GM19099 (cell line): ENCODE results near the gene ACTR3.

Experiments used
- POLR2A ChIP-seq: IDR thresholded peaks from 3 replicates; pipeline ENCODE4 v1.6.1; 2011; ENCODE audit warnings: low read depth; ENCODE audit not compliant: insufficient read length; ENCODE audit errors: extremely low read depth

The ACTR3 gene

GRCh38 chr2:113891265-113891959 lies 1.5 kb downstream of the ACTR3 start:
- TF ChIP-seq POLR2A: no peak

DNA sequence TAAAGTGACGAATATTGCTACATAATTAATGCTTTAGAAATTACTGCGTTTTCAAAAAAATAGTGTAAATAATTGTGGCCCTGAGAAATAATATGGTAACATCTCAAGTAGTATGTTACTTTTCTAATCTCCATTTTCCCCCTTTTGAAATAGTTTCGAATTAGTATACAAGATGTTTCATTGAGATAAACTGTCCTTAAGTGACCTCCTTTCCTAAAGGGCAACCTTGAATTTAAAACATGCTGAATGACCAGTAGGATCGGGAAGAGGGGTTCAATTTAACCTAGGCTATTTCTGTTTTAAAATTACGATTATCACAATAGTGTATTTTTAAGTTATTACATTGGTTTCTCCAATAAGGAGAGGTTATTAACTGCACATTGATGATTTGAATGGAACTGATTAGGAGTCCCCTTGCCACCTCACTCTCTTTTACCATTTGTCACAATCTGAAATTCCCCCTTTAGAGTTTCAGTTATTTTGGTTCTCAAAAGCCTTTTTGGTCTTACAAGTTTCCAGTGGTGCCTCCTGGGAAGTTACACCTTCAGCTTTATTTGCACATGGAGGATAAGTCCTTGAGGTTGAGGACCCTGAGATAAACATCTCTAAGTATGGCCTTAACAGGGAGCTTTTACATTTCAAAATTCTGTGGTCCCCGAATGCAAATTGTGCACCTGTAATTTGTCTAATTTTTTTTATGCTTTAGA lies 2.3 kb downstream of the ACTR3 start:
- TF ChIP-seq POLR2A: no peak

DNA sequence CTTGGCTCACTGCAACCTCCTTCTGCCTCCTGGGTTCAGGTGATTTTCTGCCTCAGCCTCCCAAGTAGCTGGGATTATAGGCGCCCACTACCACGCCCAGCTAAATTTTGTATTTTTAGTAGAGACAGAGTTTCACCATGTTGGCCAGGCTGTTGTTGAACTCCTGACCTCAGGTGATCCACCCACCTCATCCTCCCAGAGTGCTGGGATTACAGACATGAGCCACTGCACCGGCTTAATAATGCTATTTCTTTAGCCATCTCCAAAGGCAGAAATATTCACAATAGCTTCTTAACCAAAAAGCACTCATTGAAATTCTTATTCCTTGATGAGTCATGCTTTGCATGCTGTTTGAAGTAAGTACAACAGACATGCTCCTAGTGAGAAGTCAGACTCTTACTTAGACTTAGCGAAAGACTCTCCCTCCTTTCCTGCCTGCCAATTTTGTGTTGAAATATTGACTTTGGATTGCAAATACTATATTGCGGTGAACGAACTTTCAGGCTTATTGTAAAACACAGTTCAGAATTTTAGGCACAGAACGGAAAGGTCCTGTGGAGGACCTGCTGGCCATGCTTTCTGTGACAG lies 4.4 kb downstream of the ACTR3 start:
- no peak for TF ChIP-seq POLR2A

GRCh38 chr2:113895301-113895700 lies 5.4 kb downstream of the ACTR3 start:
- TF ChIP-seq POLR2A: no peak

- TF ChIP-seq POLR2A: no peak
These were observed 6.1 kb downstream of the ACTR3 start for GRCh38 chr2:113895819-113896563.

DNA sequence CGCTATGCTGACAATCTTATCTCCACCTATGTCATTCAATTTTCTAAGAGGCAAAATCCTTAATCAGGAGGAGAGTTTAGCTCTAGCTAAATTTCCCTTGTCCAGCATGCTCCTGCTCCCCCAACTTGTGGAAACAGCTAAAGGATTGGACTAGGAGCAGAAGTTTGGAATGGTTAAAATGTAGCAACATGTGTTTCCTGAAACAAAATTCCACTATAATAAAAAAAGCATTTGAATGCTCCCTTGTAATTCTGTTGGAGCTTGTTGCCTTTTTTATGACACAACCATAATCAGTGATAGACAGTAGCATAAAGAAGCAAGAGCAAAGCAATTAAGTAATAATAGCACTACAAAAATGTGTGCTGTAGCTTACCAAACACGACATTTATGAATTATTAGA lies 6.9 kb downstream of the ACTR3 start:
- TF ChIP-seq POLR2A: no peak

DNA sequence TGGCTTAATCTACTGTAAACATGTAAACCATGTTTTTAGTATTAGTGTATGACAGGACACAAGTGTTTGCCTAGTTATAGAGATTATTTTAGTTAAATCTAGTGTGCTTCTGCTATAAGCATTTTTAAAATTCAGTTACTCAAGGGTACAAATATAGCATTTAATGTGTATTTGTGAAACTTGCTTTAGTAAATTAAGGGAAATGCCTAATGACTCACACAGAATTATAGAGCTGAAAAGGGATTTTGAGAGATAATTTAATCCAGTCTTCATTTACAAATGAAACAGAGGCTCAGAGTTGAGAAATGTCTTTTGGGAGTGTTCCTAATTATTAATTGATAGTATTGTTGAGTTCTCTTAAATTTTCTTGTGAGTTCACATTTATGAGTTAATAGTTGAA lies 8.2 kb downstream of the ACTR3 start:
- TF ChIP-seq POLR2A: no peak

GRCh38 chr2:113899166-113899565 lies 9.3 kb downstream of the ACTR3 start:
- TF ChIP-seq POLR2A: no peak

DNA sequence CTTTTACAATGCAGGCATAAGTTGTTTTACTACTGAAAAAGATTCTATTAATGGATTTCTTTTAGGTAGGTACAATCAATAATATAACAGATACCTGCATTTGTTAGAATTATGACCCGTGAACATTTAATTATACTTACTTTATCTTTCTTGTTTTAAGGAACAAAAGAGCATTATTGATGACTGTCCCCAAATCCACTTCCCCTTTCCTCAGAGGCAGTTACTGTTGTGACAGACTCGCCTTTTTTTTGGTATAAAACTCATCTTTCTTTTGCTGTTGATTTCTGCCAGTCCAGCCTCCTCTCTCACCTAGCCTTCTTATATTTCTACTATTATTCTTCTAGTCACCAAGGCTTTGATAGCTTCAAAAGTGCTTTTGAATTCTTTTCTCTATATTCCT lies 12.1 kb downstream of the ACTR3 start:
- TF ChIP-seq POLR2A: no peak

GRCh38 chr2:113905886-113906285 lies 16.0 kb downstream of the ACTR3 start:
- TF ChIP-seq POLR2A: no peak

GRCh38 chr2:113906647-113907046 lies 16.8 kb downstream of the ACTR3 start:
- TF ChIP-seq POLR2A: no peak

DNA sequence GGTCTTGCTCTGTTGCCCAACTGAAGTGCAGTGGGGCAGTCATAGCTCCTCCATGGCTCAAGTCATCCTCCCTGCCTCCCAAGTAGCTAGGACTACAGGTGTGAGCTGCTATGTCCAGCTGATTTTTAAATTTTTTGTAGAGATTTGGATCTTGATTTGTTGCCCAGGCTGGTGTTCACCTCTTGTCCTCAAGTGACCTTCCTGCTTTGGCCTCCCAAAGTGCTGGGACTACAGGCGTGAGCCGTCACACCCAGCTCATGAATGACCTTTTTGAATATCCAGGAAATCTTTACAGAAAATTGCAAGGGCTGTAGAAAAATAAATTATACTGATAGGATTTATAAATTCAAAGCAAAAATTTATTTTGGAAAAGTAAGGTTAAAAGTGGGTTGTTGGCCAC lies 17.4 kb downstream of the ACTR3 start:
- no peak for TF ChIP-seq POLR2A

GRCh38 chr2:113910110-113910717 lies 20.3 kb downstream of the ACTR3 start:
- TF ChIP-seq POLR2A: no peak

- no peak for TF ChIP-seq POLR2A
These were observed 21.2 kb downstream of the ACTR3 start for GRCh38 chr2:113910967-113911678.
